OCI-LY7 (cell line): ENCODE measurements around the gene SLC6A6.

ENCODE experiments used
- CTCF ChIP-seq: fragments of 200-600 bp; sonication (generic); conservative IDR thresholded peaks from 2 replicates; pipeline ENCODE4 v1.5.1; 2014; ENCODE audit warnings: mild to moderate bottlenecking, antibody characterized with exemption, low read length, moderate library complexity, mixed read lengths
- EZH2phosphoT487 ChIP-seq: fragments of 200-600 bp; sonication (generic); IDR thresholded peaks from 2 replicates; pipeline ENCODE4 v1.6.1; 2018; ENCODE audit warnings: low read depth, borderline replicate concordance, mild to moderate bottlenecking, mixed run types, antibody characterized with exemption, low read length, moderate library complexity, mixed read lengths

GRCh38 chr3:14406766-14407165 lies 4.4 kb downstream of the SLC6A6 start:
- TF ChIP-seq EZH2phosphoT487 (no peak), CTCF (no peak)
